Stimulated activated CD8-positive, alpha-beta memory T cell treated with anti-CD3 and anti-CD28 coated beads, Interleukin-4, amount 100 ng/mL, for 4 hours (primary cell): ENCODE results near the gene VSIR.
A peak's percentile ranks its signal among the peaks of the same experiment; 100 is the strongest.

Source experiments
- DNase-seq, 2 donors: peaks; one replicate each; pipeline ENCODE4 v3.0.0-alpha.2; 2020; ENCODE audit warnings: low read depth in 2 of 2, low spot score in 1 of 2

VSIR gene

DNA sequence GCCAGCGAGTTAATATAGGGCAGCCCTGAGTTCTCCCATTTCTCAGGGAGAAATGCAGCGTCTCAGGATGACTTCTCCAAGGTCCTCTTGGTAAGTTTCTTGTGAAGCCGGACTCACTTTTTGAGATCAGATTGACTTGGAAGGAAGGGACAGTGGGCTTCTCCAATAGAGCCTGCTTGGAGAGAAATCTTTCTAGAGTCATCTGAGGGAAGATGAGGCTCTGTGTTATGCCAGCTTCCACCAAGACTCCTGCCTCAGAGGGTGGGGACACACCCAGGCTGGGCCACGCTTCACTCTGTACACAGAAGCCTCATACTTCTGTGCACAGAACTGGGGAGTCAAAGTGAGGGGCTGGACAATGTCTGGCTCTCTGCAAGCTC is 59.3 kb downstream of the VSIR start:
- DNase-seq, result no peak

DNA sequence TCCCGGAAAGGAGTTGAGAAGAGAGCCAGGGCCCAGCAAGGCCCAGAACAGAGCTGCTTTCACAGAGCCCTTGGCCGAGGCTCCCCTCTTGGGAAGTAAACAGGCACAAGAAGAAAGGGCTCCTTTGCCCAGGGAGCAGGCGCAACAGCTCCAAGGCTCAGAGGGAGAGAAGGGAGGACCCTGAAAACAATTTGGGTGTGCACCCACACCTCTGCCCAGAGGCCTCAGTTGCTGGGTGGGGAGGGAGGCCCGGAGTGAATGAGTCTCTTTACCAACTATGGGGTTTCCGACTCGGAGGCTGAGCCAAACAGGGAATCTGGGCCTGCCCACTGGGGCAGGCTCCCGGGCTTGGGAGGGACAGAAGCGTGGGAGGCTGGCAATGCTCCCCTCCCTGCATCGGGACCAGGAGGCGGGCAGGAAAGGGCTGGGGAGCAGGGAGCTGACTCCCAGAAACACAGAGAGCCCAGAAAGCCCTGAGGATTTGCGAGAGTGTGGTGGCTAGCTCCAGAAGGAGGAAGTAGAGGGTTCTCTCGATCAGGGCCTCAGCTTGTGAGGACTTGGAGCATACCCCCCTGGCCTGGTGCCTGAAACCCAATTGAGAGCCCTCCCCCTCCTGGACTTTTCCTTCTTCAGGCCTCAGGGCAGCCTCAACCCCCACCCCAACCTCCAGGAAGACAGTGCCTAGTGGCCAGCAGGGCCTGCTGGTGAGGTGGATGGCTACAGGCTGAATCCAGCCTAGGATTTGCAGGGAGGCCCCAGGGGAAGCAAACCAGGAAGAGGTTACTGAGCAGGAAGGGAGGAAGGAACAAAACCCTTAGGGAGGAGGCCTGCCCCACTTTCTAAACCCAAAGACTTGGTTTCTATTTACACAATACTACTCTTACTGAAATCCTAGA is 59.9 kb downstream of the VSIR start:
- no peak for DNase-seq

DNA sequence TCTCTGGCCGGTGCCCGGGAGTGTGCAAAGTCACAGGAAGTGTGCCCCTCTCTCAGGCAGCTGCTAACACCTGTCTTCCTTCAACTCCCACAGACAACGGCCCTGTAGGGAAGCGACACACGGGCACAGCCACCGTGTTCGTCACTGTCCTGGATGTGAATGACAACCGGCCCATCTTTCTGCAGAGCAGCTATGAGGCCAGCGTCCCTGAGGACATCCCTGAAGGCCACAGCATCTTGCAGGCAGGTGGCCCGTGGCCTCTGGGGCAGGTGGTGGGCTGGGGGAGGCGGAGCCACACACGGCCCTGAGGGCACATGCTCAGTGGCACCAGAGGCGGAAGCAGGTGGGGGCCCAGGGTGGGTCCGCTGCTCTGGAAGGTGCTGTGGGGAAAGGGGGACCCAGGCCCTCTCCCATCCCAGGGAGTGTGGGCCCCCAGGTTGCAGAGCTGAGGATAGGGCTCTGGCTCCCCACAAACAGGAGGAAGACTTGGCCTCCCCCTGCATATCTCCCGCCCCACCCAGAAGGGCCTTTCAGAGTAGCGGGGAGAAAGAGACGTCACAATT is 60.7 kb downstream of the VSIR start:
- DNase-seq, result no peak

DNA sequence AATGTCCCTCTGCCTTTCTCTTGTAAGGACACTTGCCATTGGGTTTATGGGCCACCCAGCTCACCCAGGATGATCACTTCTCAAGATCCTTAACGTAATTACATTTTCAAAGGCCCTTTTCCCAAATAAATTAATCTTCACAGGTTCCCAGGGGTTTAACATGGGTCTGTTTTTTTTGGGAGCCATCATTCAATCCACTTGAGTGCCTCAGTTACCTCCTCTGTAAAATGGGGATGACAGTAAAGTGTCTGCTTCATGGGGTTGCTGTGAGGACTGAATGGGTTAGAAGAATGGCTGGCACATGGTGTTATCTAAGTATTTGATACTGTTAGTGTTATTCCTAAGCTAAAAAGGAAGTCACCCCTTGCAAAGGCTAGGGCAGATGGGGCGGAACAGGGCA is 61.1 kb downstream of the VSIR start:
- no peak for DNase-seq

DNA sequence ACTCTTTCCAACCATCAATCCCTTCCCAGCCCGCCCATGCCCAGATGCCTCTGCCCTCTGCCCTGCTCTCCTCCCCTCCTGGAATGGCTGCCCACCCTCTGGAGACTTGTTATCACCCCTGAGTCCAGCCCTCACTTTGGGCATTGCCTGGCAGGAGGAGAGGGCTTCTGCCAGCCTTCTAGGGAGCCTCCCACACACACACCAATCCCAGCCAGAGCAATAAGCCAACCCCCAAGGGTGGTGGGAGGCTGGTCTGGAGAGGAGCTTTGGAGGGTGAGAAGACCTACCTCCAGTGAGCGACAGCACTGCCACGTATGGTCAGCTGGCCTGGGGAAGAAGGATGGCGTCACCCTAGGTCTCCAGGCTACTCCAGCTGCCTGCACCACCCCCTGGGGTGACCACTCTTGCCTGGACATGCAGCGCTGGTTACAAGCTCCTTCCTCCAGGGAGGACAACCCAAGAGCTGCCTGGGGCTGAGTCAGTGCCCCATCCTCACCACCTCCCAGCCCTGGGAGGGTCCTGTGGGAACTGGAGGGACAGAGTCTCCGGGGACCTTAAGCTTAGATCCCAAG is 62.2 kb downstream of the VSIR start:
- DNase-seq, result no peak

DNA sequence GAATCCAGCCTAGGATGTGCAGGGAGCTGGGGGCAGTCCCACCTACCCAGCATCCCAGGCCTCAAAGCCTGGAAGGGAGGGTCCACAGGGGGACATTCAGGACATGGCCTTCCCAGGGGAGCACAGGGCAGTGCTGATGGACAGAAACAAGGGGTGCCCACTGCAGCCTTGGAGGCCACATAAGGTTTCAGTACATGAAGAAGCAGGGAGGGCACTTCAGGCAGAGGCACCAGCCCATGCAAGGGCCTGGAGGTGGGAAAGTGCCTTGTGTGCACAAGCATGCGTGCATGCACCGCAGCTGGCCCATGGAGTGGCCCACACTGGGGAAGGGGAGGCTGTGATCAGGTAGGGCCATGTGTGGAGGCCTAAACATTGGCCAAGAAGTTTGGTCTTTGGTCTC is 62.8 kb downstream of the VSIR start:
- no peak for DNase-seq

DNA sequence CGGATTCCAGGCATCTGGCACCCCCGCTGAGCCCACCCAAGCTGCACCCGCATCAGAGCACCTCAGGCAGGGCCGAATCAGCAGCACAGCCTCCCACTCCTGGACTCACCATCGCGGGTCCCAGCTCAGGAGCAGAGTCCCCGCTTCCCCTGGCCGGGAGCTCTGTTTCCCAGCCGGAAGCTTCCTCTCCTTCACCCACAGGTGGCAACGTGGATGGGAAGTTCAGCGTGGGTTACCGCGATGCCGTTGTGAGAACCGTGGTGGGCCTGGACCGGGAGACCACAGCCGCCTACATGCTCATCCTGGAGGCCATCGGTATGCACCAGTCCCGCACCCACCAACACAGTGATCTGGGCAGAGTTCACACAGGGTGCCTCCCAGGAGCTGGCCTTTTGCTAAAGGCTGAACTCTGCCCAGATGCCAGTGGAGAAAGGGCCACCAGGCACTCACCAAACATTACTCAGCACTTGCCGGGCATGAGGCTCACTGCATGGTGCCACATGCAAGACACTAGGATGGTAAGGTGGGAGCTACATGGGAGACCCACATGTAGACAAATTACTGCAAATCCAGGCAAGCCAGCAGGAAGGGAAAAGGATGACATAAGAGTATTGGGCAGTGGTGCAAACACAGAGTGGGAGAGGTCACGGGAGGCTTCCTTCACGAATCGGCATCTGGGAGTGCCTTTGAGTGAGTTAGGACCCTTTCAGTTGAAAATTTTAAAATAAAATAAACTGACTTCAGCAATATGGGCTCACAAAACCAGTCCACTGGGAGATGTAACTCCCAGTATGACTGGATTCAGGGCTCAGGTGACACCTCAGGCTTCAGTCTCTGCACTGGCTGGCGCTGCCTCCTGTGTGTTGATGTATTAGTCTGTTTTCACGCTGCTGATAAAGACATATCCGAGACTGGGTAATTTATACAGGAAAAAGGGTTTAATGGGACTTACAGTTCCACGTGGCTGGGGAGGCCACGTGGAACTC is 64.1 kb downstream of the VSIR start:
- DNase-seq, result no peak

DNA sequence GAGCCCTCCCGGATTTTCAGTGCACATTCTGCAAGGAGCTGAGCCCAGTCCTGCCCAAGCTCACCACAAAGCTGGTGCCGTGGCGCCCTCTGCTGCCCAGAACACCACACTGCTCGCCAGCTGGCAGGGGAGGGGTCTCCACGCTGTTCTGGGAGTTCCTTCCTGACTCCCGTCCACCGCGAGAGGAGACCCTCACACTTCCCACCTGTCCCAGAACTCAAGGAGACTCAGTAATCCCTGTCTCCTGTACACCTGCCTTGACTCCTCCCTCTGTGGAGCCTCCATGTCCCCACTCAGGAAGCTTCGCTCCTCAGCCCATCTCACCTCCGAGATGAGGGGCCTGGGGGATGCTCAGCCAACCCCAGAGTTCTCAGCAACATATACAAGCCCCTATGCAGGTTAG is 65.0 kb downstream of the VSIR start:
- DNase-seq, result no peak

DNA sequence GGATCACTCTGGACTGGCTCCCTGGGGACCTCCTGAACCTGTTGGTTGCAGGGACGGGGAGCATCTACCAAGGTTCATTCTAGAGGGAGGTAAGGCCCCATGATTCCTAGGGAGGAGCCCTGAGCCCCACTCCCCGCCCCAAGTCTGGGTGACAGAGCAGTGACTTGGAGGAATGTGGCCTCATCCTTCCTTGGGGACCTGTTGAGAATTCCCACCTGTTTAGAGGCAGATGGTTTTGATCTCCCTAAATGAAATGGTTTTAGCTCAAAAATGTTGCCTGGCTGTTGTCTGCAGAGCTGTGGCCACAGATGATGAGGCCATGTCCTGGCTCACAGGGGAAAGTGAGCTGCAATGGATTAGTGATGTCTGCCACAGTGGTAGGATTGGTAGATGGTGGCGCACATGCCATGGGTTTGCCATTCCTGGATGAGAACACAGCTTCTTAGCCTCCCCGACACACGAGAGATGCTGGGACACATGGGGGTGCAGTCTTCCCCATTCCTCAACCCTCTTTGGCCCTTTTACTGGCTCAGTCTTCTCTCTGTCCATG is 66.0 kb downstream of the VSIR start:
- DNase-seq, result no peak

DNA sequence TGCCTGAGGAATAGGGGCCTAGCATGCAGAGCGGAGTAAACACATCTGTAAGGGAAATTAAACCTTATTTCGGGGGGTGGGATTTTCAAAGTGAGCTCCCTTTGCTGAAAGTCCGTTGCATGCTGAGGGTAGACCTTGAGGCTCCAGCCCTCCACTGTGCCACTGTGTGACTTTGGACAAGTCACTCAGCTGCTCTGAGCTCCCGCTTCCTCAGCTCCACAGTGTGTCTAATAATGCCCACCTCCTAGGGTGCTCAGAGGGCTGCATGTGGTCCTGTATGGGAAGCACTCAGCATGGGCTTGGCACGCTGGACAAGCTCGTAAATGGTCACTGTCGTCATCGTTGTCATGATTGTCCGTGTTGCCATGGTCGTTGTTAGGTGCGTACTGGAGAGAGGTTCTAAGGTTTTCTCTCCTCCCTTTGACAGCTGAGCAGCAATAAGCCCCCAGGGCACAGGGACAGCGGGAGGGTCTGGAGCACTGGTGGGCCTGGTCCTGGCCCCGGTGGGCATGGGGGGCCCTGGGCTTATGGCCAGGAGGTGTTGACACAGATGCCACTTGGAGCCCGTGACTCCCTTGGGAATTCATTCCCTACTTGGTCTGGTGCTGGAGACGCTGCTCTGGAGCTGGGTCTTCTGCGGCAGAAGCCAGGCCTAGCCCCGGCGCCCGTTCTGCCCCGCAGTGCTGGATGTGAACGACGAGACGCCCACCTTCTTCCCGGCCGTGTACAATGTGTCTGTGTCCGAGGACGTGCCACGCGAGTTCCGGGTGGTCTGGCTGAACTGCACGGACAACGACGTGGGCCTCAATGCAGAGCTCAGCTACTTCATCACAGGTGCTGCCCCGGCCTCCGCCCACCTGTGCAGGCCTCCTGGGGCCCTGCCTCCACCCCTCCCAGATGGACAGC is 66.9 kb downstream of the VSIR start:
- no peak for DNase-seq

DNA sequence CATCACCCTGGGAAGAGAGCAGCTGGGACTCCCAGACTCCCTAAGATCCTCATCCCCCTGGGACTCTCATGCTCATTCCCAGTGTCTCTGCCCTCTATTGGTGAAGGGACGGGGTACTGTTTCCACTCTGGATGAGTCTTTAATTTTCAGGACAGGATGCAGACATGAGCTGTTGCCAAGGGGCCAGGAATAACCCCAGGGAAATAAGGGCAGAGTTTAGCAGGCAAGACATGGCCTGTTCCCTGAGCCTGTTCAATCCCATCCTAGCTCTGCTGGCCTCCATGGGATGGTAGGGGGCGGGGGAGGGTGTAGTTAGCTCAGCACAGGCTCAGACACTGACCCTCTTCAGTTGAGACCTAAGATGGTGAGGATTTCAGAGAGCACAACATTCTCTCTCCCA is 67.7 kb downstream of the VSIR start:
- DNase-seq, result no peak

DNA sequence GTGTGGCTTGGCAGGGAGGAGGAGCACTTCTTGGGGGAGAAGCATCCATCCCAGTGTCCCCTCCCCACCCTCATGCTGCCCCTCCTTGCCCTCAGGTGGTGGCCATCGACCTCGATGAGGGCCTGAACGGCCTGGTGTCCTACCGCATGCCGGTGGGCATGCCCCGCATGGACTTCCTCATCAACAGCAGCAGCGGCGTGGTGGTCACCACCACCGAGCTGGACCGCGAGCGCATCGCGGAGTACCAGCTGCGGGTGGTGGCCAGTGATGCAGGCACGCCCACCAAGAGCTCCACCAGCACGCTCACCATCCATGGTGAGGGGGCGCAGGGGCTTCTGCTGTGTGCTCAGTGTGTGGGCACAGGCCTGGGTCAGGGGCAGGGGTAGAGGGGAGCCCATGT is 68.5 kb downstream of the VSIR start:
- no peak for DNase-seq

DNA sequence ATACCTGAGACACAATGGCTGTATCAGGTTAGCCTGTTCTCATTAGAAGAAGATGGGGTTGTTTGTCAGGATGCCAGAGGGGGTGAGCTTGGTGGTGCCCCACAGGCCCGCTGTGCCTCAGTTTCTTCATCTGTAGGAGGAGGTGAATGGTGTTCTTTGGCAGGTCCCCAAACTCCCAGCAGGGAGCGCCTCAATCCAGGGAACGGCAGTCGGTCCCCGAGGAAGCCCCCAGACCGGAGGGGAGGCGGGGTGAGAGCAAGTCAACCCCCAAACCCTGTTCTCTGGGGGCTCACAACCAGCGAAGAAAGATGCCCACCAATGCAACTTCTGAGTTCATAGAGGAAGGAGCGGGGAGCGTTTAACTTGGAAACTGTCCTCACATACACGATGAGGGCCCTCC is 69.7 kb downstream of the VSIR start:
- DNase-seq, result no peak

DNA sequence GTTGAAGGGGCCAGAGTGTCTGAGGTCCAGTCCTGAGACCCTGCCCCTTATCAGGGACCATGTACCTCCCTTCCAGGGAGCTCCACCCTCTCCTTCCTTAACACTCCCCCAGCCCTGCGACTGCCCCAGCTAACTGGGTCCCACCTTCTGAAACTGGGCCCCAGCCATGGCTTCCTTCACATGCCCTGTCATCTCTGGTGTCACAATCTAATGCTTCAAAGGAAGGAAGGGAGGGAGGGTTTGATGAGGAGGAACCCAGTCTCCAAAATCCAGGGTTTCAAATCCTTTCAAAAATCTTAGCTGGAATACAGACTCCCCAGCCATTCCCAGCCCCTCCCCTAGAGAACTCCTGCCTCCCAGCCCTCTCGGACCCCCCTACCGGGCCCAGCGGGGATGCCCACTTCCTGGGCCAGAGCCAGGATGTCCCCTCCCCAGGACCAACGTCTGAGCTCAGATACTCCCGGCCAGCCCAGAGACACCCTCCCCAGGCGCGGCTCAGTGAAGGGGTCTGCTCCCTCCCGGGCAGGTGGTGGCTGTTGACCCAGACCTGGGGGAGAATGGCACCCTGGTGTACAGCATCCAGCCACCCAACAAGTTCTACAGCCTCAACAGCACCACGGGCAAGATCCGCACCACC is 71.7 kb downstream of the VSIR start:
- no peak for DNase-seq

DNA sequence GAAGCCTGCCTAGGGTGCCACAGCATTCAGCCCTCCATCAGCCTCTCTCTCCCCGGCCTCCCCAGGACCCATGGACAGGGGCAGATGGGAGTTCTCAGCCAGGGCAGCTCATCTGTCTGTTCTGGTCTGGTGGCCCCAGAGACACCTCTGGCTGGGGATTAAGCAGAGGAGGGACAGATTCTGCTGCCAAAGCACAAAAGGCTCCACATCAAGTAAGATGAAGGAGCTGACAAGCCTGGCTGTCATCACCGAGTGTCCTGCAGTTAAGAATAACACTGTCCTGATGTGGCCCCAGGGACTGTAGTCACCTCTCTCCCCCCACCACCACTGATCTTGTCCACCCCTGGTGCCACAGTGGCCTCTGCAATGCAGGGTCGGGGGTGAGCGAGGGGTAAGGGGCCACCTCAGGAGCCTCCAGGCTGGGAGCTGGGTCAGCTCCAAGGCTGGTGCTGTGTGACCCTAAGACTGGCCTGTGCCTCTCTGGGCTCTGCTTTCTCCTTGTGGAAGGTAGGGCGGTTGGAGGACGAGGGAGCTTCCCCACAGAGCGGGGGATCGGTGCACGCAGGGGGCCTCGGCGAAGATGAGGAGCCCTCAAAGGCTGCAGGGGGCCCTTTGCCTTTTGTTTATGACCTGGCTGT is 72.5 kb downstream of the VSIR start:
- no peak for DNase-seq

DNA sequence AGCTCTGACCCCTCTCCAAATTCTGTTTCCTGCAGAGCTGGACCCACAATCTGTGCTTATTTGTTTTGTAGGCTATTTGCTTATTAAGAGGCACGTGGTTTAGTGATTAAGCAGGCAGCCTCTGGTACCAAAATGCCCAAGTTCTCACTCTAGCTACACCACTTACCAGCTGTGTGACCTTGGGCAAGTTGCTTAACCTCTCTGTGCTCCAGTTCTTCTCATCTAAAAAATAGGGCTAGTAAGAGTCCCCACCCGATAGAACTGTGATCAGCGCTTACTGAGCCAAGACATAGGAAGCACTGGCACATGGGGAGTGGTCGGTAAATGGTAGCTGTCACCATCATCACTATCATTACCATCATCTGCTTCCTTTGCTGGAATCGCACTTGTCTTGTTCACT is 74.6 kb downstream of the VSIR start:
- DNase-seq, result no peak

DNA sequence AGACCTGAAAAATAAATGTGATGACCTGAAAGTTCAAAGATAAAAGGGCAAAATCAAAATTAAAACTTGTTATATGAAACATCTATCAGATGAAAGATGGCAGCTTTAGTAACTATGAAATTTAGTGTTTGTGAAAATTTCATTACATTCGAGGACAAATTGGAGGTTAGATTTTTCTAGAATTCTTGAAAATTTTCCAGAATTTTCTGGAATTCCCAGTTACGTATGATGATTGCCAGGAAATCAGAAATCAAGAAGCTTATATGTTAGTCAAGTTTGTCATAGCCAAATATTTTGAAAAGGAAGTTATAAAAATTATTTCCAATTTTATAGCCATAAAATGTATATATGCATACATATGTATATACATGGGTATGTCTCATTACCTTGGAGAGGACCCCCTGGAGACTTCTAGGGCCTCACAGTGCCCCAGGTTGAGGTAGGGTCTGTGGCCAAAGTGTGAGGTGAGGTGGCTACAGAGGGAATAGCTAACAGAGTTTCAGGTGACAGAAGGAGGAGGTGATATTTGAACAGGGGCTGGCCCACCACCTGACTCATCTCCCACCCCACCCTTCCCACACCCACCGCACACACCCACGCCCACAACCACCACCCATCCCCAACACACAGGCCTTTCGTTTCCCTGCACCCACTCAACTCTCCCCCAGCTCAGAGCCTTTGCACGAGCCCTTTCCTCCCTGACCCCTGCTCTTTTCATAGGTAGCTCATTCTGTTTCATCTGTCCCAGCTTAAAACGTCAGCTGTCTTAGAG is 75.2 kb downstream of the VSIR start:
- peak; percentile 25 to 76 for DNase-seq
